GM18861 (cell line): ENCODE results near the gene AKAIN1.

Experiments used
- ATAC-seq: cut with Tn5 transposase; IDR thresholded peaks from one replicate; pipeline ENCODE4 v1.9.1; 2021; ENCODE audit not compliant: unreplicated experiment

Gene AKAIN1

DNA sequence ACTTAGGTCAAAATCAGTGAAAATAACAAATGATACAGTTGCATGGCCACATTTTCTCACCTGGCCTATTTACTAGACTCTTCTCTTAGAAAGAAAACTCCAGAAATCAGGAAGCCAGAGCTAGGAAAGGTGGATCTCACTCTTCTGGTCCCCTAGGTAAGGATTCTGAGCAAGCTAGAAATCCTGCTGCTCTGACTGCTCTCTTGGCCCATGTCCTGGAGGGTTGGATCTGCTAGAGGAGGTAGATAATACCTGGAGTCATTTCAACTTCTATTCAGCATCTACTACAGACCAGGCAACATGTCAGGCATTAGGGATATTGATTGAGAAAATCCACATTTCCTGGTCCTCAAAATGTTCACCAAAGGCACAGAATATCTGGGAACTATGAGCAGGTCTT is 34.9 kb downstream of the AKAIN1 start:
- no peak for ATAC-seq

DNA sequence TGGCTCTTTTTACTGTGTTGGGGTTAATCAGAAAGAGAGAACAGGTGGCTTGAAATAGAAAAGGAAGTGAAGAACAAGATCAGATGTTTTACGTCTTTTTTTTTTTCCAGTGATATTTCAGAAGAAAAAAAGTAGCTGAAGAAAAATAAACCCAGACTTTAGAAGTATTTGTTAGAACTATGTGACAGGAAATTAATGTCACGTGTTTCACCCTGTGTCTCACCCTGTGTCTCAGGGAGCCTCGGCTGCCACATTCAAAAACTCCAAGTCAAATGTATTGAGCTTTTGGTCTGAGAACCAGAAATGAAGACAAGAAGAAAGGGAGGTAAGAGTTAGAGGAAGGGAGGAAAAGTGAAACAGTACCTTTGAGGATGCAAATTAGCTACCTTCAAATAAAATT is 38.0 kb downstream of the AKAIN1 start:
- no peak for ATAC-seq

DNA sequence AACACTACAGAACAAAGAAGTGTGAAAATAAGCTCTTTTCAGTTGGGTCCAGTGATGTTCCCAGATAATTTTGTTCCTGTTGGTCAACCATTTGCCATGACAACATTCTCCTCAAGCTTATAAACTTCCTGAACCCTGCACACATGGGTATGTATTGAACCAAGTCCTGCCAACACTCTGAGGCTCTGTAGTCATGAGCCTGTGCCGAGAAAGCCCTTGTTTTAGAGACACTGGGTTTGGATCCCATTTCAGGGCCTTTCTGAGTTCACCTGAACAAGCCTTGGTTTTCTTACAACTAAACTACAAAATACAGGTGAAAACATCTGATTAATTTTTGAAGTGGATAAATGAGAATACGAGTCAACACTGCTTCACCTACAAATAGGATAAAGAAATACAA is 38.5 kb downstream of the AKAIN1 start:
- ATAC-seq = no peak

DNA sequence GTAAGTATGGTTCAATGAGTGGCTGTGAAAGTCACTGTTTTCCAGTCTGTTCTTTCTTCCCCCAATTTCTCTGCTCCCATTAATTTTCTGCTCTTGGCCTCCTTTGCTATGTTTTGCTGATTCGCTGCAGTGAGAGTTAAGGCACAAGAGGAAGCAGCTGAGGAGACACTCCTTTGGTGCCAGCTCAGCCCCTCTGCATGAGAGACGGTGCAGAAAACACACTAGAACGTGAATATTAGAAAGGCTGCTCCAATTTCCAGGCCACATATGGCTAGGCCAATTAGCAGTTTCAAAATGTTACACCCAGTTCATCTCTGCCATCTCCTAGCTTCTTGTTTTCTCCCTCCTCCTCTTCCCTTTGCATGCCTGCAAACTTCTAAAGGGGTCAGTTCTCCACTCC is 38.9 kb downstream of the AKAIN1 start:
- no peak for ATAC-seq

DNA sequence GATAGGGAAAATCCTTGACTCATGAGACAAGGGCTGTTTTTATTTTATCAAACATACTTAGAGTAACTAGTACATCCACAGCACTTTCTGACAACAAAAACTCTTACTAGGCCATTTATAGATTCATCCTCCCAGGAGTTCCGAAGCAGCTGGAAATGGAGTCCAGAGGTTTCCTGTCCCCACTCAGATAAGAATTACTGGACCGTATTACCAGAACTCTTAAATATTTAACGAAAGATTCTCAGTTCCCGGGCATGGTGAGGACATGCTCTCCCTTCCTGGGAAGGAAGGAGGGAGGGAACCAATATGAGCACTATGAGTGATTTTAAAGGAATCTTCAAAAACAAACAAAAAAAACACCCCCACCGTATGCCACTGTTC is 41.2 kb downstream of the AKAIN1 start:
- no peak for ATAC-seq

DNA sequence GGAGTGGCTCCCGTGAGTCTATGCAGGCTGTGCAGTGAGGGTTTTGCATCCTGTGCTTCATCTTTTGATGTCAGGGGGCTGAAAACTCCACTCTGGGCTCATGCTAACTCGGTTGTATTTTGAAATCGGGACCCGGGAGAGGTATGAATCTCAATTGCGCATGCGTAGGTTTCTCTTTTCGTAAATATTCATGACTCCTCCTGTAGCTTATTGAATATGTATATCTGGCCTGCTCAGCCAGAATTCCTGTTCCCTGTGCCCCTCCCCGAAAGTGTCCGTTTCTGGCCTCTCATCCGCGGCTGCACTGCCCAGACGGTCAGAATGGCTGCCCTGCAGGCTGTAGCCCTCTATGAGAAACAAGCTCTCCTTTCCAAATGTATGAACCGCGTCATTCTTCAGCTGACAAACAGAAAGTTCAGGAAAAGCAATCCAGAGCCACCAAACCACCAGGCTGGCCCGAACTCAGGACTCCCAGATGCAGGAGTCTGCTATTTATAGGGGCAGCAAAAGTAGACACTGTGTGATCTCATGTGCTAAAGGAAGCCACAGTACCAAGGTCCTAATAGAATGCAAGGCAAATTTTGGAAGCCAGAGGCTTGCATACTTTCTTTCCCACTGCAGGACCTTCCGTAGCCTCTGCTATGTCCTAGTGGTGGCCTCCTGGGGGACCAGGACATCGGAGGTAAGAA is 41.7 kb downstream of the AKAIN1 start:
- no peak for ATAC-seq

DNA sequence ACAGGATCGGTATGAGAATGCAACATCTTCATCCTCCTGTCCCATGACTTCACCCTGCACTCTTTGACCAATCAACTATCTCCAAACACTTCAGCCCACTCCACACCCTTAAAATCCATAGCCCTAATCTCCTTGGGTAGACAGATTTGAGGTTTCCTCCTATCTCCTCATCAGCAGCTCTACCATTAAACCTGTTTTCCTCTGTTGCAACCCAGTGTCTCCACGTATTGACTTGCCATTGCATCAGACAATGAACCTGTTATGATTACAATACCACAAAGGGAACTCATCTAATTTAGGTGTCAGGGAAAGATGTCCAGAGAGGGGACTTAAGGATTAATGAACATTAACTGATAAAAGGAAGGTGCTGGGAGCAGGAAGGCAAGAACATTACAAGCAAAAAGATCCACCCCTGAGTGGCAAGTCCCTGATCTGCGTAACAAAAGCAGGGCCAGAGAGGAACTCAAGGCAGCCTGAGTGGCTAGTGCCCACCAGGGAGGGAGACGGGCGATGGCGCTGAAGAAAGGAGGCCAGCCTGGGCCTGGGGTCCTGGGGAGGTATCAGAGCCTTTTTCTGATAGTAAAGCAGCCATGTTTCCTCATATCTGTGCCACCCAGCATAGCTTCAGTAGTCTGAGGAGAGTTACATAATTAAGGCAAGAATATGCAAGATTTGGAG is 44.6 kb downstream of the AKAIN1 start:
- no peak for ATAC-seq

DNA sequence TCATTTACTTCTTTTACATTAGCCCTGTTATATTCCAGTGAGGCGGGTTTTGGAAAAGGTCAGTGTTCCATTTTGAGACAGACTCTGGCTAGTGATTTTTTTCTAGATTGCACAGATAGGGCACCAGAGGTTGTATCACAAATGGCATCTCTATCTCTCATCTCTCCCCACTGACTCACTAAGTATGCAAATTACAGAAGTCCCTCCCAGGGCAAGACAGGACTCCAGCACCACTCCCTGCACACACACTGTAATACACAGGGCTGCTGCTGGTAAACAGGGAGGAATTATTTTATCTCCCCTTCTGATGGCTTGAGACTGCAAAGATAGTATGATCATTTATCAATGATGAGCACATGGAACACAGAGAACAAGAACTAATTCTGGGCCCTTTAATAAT is 46.2 kb downstream of the AKAIN1 start:
- ATAC-seq = no peak

DNA sequence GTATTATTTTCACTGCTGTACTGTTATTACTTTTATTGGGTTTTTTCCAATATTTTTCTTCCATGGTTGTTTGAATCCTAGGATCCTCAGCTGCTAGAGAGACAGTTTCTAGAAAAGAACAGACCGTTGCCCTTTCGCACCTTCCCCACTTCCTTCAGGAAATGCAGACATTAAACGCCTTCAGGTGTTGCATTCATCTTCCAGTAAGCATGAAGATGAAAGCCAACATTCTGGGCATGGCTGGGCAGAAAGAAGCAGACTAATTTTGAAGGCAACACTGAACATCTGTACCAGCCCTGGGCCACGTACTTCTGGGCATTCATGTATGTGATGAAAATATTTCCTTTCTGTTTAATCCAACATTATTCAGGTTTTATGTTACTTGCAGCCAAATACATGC is 51.0 kb downstream of the AKAIN1 start:
- no peak for ATAC-seq

DNA sequence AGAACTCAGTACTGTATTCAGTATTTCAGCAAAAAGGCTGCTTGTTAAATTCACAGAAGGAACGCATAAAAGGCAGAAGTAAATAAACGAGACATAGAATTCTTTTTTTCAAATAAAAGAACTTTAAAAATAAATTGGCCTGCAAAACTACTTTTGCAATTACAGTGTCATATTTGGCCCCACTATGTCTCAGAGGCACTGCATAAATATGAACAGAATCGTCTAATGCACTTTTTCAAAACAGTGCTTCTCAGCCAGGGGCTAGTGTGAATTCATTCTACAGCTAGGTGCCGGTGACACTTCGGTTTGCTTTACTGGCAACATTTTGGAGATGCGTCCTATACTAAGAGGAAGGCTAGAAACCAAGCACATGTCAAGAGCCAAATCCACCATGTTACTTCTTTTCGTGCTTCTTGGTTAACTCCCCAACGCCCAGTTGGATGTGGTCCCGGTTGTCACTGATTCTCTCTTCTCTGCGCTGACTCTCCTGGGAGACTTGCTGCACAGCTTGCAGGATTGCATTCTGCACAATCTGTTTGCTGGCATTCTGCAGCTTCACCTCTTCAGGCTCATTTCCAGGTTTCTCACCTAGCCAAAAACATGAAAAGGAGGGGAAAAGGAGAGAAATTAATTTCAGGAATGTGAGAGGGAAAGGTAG is 51.8 kb downstream of the AKAIN1 start:
- no peak for ATAC-seq

DNA sequence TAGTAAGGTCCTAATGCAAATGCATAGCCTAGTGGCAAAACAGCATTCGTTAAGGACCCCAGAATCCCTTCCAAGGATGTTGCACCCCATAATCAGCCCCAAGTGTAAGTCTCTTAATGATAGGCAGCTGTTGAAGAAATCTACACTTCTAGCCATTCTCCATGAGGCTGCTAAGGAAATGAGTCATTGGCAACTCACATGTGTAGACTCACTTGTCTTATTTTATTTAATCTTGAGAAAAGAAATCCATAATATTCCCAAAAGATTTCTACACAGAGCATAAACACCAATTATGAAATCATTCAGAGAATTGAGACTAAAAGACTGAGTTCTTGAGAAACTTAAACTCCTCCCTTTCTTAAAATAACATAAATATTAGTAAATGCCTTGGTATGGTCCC is 52.4 kb downstream of the AKAIN1 start:
- ATAC-seq = no peak

DNA sequence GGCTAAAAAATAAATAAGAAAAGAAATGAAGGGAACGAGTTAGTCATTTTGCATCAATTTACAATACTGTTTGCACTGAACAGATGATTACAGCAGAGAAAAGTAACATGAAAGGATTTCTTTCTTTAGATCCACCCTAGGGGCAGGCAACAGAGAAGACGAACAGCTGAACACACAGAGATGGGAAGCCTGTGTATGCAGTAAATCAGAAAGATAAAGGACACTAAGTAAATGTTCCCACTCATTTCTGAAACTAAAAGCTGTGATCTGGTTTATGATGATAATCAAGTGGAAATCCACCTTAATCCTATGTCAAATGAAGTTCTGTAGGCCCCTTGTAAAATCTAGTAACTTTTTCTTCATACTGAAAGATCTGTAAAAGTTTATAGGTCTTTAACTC is 54.2 kb downstream of the AKAIN1 start:
- ATAC-seq = no peak

DNA sequence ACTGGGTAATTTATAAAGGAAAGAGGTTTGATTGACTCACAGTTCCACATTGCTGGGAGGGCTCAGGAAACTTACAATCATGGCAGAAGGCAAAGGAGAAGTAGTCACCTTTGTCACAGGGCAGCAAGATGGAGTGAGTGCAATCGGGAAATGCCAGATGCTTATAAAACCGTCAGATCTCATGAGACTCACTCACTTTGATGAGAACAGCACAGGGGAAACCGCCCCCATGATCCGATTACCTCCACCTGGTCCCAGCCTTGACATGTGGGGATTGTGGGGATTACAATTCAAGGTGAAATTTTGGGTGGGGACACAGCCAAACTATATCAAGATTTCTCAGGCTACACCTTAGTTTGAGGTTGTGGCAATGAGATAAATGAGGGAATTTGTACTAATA is 54.9 kb downstream of the AKAIN1 start:
- no peak for ATAC-seq

DNA sequence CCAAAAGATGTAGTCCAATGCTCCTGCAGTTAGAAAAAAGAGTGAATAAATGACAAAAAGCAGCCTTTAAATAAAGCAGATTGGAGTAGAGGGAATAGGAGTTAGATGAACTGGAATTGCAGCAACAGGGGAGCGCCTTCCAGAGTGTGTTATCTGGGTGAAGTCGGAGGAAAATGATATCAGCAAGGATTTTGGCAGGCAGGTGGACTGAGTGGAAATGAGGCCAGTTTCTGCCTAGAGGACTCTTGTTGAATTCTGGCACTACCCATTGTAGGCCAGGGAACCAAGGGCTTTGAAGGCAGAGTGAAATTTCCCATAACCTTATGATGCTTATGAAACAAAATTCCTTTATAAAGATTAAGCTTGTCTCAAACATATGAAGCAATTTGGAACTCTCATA is 59.8 kb downstream of the AKAIN1 start:
- ATAC-seq = no peak

DNA sequence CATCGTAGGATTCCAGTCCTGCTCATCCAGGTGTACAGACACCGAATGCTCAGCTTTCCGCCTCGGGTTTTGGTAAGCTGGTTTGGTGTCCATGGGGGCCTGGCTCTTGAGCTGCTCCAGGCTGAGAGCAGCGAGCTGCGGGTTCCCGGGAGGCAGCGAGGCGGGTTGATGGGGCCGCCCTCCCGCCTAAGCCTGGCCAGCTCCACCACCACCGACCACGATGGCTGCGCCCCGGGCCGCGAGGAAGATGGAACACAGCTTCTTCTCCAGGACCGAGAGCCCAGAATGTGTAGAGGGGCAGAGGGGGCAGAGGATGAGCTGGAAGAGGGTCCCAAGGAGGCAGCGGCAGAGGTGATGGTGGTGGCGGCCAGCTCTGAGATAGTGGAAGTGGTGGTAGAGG is 64.1 kb downstream of the AKAIN1 start:
- ATAC-seq = no peak

DNA sequence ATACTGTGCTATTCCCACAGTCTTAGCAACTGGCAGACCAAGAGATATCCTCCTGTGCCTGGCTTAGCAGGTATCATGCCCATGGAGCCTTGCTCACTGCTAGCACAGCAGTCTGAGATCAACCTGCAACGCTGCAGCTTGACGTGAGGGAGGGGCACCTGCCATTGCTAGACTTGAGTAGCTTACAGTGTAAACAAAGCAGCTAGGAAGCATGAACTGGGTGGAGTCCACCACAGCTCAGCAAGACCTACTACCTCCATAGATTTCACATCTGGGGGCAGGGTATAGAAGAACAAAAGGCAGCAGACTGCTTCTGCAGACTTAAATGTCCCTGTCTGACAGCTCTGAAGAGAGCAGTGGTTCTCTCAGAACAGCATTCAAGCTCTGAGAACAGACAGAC is 74.8 kb downstream of the AKAIN1 start:
- no peak for ATAC-seq

DNA sequence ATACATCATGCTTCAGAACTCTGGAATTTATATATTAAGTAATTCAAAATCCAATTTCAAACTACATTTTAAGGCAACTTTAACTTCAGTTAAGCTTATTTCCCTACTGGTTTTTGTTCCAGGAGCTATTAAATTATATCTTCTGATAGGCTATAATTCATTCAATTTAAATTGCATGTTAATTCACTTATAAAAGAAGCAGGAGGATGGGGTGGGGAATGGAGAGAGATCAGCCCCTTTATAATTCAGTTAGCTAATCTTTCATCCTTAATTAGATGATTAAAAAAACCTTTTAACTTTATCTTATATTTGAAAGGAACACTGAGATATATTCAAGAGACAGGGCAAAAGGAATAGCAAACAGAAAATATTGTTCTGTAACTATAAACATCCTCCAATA is 86.8 kb downstream of the AKAIN1 start:
- ATAC-seq = no peak

DNA sequence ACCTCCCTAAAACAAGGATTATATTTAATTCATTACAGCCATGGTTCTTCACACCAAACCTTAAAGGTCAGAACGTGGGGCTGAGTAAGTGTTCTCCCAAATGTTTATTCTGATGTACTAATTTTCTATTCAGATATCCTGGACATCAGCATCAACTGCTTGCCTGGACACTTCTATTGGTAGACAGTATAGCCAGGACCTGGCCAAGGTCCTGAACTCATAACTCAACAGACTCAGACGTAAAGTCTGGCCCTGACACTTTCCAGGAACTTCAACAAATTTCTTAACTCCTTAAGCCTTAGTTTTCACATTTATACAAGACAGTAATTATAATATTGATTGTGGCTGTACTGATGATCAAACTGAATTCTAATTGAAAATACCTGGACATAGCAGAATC is 89.1 kb downstream of the AKAIN1 start:
- ATAC-seq = no peak

DNA sequence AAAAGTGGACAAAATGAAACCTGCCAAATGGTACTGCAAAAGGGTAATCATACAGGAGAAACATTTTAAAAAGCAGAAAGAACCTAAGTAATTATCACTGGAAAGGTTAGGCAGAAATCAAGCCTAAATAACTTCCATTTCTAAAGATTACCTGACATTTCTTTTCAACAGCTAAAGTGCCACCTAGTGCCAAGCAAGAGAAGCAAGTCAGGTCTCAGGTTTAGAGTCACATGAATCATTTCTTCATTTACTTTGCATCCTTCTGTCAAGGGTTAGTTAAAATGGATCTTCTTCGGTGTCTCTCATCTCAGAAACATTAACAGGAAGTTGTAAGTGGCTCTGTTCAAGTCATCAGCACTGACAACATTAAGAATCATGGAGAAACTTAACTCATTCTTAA is 90.3 kb downstream of the AKAIN1 start:
- ATAC-seq = no peak

DNA sequence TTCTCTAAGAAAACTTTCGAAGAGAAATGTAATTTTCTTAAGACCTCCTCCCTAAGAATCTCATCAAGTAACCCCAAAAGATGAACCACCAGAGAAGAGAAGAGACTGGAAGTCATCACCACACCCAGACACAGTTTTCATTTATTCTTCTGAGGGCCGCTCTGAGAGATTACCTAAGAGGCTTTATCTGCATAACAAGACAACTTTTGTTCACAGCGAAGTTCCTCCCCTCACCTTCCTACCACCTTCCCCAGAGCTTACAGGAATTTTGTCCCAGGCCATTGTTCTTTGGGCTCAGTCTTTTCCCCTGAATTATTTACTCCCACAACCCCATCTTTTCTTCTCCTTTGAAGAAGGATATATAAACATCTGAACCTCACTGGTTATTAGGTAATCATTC is 92.8 kb downstream of the AKAIN1 start:
- no peak for ATAC-seq

DNA sequence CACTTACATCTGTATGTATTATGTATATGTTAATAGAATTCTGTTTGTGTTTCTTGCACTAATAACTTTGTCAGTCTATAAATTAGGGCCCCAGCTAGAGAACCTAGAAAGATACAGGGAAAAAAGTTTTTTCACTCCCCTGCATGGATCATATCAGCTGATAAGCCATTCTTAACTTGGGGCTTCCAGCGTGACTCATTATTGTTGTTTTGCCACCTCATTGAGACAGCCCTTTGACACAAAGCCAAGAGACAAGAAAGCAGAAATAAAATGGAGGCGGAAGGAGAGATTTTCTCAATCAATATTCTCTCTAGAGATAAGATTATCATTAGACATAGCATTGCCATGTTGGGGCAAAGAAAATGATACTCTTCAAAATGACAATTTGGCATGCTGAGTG is 93.4 kb downstream of the AKAIN1 start:
- ATAC-seq = no peak

DNA sequence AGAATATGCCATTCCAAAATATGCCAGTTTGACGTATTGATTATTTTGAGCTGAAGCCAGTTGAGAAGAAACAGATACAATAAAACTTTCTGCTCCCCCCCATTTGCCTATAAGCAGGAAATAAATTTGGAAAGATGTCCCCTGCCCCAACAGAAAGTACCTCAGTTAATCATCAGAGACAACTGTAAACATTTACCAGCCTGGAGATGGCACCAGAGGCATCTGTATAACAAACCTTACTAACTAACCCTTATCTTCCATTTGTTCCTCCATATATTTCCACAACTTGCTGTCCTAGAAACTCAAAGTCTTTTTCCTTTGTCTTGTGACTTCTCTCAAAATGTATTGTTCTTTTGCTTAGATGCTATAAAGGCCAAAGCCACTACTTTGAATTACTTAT is 93.8 kb downstream of the AKAIN1 start:
- no peak for ATAC-seq
